ENCODE results near the gene CIRBP. TPM values are rescaled to one million over a fixed set of nuclear protein-coding genes. Genes with fewer than 3 reads are reported as not detected.

The CIRBP gene
- total and polyA plus RNA-seq, 9 of the 15 experiments (the other 6 are each of a cell fraction or from before 2014, with no cell fraction given): 20.5 to 327 (median 176) TPM

GRCh38 chr19:1249298-1249989 is 19.7 kb upstream of the CIRBP start (continued):
- TF ChIP-seq NCOR1 (IDR thresholded peaks at IDR 0.05): 0 out of 2 replicates have a peak, but pooled peaks have one; percentile 2
- no peak for TF ChIP-seq SMARCA5 (IDR thresholded peaks at IDR 0.05)
- TF ChIP-seq SNRNP70 (optimal IDR thresholded peaks at IDR 0.05; ENCODE audit: low read depth, low read length): no peak
- TF ChIP-seq C11orf30 (IDR thresholded peaks at IDR 0.05; ENCODE audit: low read depth): no peak
- no peak for TF ChIP-seq TFAP4 (CRISPR knock-in tag; IDR thresholded peaks at IDR 0.05; ENCODE audit: borderline replicate concordance)
- TF ChIP-seq ARHGAP35 (IDR thresholded peaks at IDR 0.05; ENCODE audit: partially characterized antibody): no peak
- TF ChIP-seq MCM7 (IDR thresholded peaks at IDR 0.05): no peak
- TF ChIP-seq ZNF444 (CRISPR knock-in tag; IDR thresholded peaks at IDR 0.05): no peak
- no peak for TF ChIP-seq DLX4 (CRISPR knock-in tag; IDR thresholded peaks at IDR 0.05)
- TF ChIP-seq EGR1 (conservative IDR thresholded peaks at IDR 0.05): peak; percentile 36
- TF ChIP-seq SP1 (CRISPR knock-in tag; IDR thresholded peaks at IDR 0.05): peak; percentile 46; the same call in 1 of the 2 replicates
- TF ChIP-seq CTCF (IDR thresholded peaks at IDR 0.05 in 2 of 3, conservative IDR thresholded peaks at IDR 0.05 in 1 of 3; ENCODE audit: insufficient read depth in 2 of 3, low read depth in 1 of 3, low read length in 3 of 3): no peak
- no peak for TF ChIP-seq ZNF146 (CRISPR knock-in tag; IDR thresholded peaks at IDR 0.05; ENCODE audit: unreplicated experiment)
- no peak for TF ChIP-seq HEY1 (CRISPR knock-in tag; IDR thresholded peaks at IDR 0.05; ENCODE audit: borderline replicate concordance)
- no peak for TF ChIP-seq NCOA6 (IDR thresholded peaks at IDR 0.05)
- TF ChIP-seq UBTF (IDR thresholded peaks at IDR 0.05; ENCODE audit: borderline replicate concordance in 1 of 2, low read depth in 2 of 2, low read length in 2 of 2): no peak
- no peak for TF ChIP-seq ZFP91 (CRISPR knock-in tag; IDR thresholded peaks at IDR 0.05)
- TF ChIP-seq TFE3 (CRISPR knock-in tag; IDR thresholded peaks at IDR 0.05): no peak
- TF ChIP-seq CC2D1A (IDR thresholded peaks at IDR 0.05): no peak
- peak in 1 of 2 experiments; percentile 21; a peak in 1 of 3 replicates for TF ChIP-seq CBX3 (IDR thresholded peaks at IDR 0.05; ENCODE audit: borderline replicate concordance in 1 of 2, low read length in 2 of 2)

Measured in K562 (cell line).